PC-9 (cell line): ENCODE results near the gene CGN. TPM values are rescaled to one million over a fixed set of nuclear protein-coding genes. Genes with fewer than 3 reads are reported as not detected.

ENCODE experiments used
- BruUV-seq: library from RNA; stranded (reverse); fragments of 400-500 nt; replicated peaks from 2 replicates; lab custom pipeline; 2021; lab: Mats Ljungman, UMichigan
- CTCF ChIA-PET: fragments of 300-600 bp; sonication (Branson Sonifier 250); formaldehyde crosslinking; loops from one replicate; lab custom pipeline; 2022; ENCODE audit warnings: antibody characterized with exemption; lab: Charles Lee
- POLR2A ChIA-PET: fragments of 300-600 bp; sonication (Branson Sonifier 250); formaldehyde crosslinking; loops from one replicate; lab custom pipeline; 2022; ENCODE audit warnings: antibody characterized with exemption; ENCODE audit not compliant: unreplicated experiment; lab: Charles Lee
- DNase-seq, 2 experiments: peaks; one replicate each; pipeline versions ENCODE4 v3.0.0 to v3.0.0-alpha.2; 2015 to 2022; ENCODE audit warnings: mixed read lengths in 1 of 2
- H2AFZ ChIP-seq: fragments of 200-600 bp; sonication (generic); 2 replicates; pipeline ENCODE4 v1.8.1; 2017; ENCODE audit warnings: antibody characterized with exemption
- H3F3A ChIP-seq: fragments of 200-600 bp; sonication (generic); 2 replicates; pipeline ENCODE4 v1.8.1; 2017; ENCODE audit warnings: antibody characterized with exemption, mild to moderate bottlenecking, low read depth; ENCODE audit not compliant: insufficient read depth
- H3K27ac ChIP-seq: fragments of 200-600 bp; sonication (generic); 2 replicates; pipeline ENCODE4 v1.6.1; 2016; ENCODE audit warnings: mixed run types
- H3K27me3 ChIP-seq: fragments of 200-600 bp; sonication (generic); 2 replicates; pipeline ENCODE4 v1.6.1; 2016; ENCODE audit warnings: low read depth, mixed run types; ENCODE audit not compliant: insufficient read depth
- H3K36me3 ChIP-seq: fragments of 200-600 bp; sonication (generic); 2 replicates; pipeline ENCODE4 v1.6.1; 2016; ENCODE audit warnings: low read depth, mixed run types
- H3K4me1 ChIP-seq: fragments of 200-600 bp; sonication (generic); replicated peaks from 2 replicates; pipeline ENCODE4 v1.6.1; 2016; ENCODE audit warnings: mixed run types; ENCODE audit not compliant: insufficient read depth
- H3K4me2 ChIP-seq: fragments of 200-600 bp; sonication (generic); 2 replicates; pipeline ENCODE4 v1.6.1; 2017; ENCODE audit warnings: mixed run types
- H3K4me3 ChIP-seq: fragments of 200-600 bp; sonication (generic); 2 replicates; pipeline ENCODE4 v1.6.1; 2016; ENCODE audit warnings: mixed run types
- H3K79me2 ChIP-seq: fragments of 200-600 bp; sonication (generic); 2 replicates; pipeline ENCODE4 v1.6.1; 2017; ENCODE audit warnings: low read depth, mixed run types
- H3K9me2 ChIP-seq: fragments of 200-600 bp; sonication (generic); 2 replicates; pipeline ENCODE4 v1.8.1; 2017; ENCODE audit warnings: mild to moderate bottlenecking; ENCODE audit not compliant: insufficient read depth
- H3K9me3 ChIP-seq: fragments of 200-600 bp; sonication (generic); 2 replicates; pipeline ENCODE4 v1.8.1; 2016; ENCODE audit warnings: low read depth; ENCODE audit not compliant: insufficient read depth
- H4K20me1 ChIP-seq: fragments of 200-600 bp; sonication (generic); 2 replicates; pipeline ENCODE4 v1.8.1; 2017; ENCODE audit not compliant: insufficient read depth
- CTCF ChIP-seq: fragments of 200-600 bp; sonication (generic); conservative IDR thresholded peaks from 2 replicates; pipeline ENCODE4 v1.6.1; 2017; ENCODE audit warnings: mixed run types, antibody characterized with exemption, mild to moderate bottlenecking, moderate library complexity
- EZH2 ChIP-seq: fragments of 200-600 bp; sonication (generic); IDR thresholded peaks from 2 replicates; pipeline ENCODE4 v1.8.0; 2017; ENCODE audit warnings: antibody characterized with exemption, low read depth
- intact Hi-C: fragments of 100-400 bp; cut with micrococcal nuclease; formaldehyde crosslinking; loops from one replicate; pipeline ENCODE4 v1.10.0; 2022; ENCODE audit not compliant: unreplicated experiment
- total RNA-seq: library from RNA; stranded (reverse); gene quantifications from 2 replicates; pipeline ENCODE4 v1.2.3, GENCODE V29; 2021

Gene CGN
- total RNA-seq, 1 experiment from 2014 or later, result 30.3 TPM

DNA sequence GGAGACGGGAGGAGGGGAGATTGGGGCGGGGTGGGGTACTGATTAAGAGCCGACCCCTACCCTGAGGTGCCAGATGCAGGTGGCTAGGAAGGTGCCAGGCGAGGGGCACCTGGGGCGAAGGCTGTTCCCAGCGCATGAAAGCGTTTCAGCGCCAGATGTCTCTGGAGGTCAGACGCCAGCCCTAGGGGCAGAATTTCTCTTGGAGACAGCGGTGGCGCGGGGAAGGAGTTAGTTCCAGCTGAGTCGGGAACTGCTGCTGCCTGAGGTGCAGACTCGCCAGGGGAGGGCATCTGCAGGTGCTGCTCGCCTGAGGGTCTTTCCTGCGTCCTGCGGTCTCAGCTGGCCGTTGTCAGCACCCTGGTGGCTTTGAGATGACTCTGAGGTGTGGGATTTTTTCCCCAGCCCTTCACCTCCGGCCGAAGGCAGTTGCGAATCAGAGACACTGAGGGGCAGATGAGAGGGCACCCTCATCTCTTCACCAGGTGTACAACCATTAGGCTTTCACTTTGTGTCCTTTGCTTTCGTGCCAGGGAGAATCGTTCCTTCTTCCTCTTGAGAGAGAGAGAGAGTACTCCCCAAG lies 539 bp downstream of the CGN start:
- Histone ChIP-seq H3F3A (peaks cover 72% of the 10 kb centered on the region), H3K36me3 (no peaks in the 10 kb centered on the region), H3K9me2 (no peaks in the 10 kb centered on the region), H3K79me2 (peaks cover 37% of the 10 kb centered on the region), H3K27me3 (no peaks in the 10 kb centered on the region), H3K4me2 (peak overlapping the region; percentile 97), H3K27ac (peak overlapping the region; percentile 96), H4K20me1 (no peaks in the 10 kb centered on the region), H2AFZ (peak overlapping the region; percentile 83), H3K9me3 (no peaks in the 10 kb centered on the region), H3K4me1 (peaks cover 64% of the 10 kb centered on the region), H3K4me3 (peak overlapping the region; percentile 62)
- DNase-seq, result peak; percentile 53 to 54
- intact Hi-C loops, result loop anchor here (5.0 kb wide), 1 partner anchor 314 kb away; the partner anchor contains the start of gene PIP5K1A
- ChIA-PET POLR2A (interaction anchor here (0.6 to 1.0 kb wide), 5 partner anchors 36 to 429 kb away, joined by 3 to 12 read pairs (median 6); no protein-coding TSS in a partner anchor), CTCF (no interaction called here)
- no peak for TF ChIP-seq EZH2
- TF ChIP-seq CTCF, result no peak
- BruUV-seq, result TSS peak; percentile 18

- no TSS peak for BruUV-seq
- peaks cover 69% of the 10 kb centered on the region for H3K4me1 ChIP-seq
- no peak overlapping the region; the same call in 1 of the 2 replicates for H2AFZ ChIP-seq
- H3K4me2 ChIP-seq, result peak overlapping the region; percentile 97
- peaks cover 74% of the 10 kb centered on the region for H3F3A ChIP-seq
- peak in 1 of 2 experiments; percentile 45 for DNase-seq
- H3K9me3 ChIP-seq, result no peaks in the 10 kb centered on the region
- peak overlapping the region; percentile 96 for H3K27ac ChIP-seq
- H4K20me1 ChIP-seq, result no peaks in the 10 kb centered on the region
- H3K4me3 ChIP-seq, result peak overlapping the region; percentile 62
- CTCF ChIA-PET, result no interaction called here
- peaks cover 43% of the 10 kb centered on the region for H3K79me2 ChIP-seq
- intact Hi-C loops, result loop anchor here (5.0 kb wide), 1 partner anchor 315 kb away; the partner anchor contains the start of gene PIP5K1A
- POLR2A ChIA-PET, result interaction anchor here (0.6 kb wide), 1 partner anchor 67 kb away, joined by 3 read pairs; no protein-coding TSS in a partner anchor
- no peak for TF ChIP-seq CTCF
- TF ChIP-seq EZH2, result no peak
- H3K27me3 ChIP-seq, result no peaks in the 10 kb centered on the region
- H3K9me2 ChIP-seq, result no peaks in the 10 kb centered on the region
- H3K36me3 ChIP-seq, result no peaks in the 10 kb centered on the region
These were observed 1.1 kb downstream of the CGN start for GRCh38 chr1:151512326-151512725.

- BruUV-seq, result TSS peak; percentile 75
- no peaks in the 10 kb centered on the region for H3K9me3 ChIP-seq
- no peaks in the 10 kb centered on the region for H4K20me1 ChIP-seq
- H3K4me1 ChIP-seq, result peaks cover 69% of the 10 kb centered on the region
- H3K9me2 ChIP-seq, result no peaks in the 10 kb centered on the region
- peaks cover 75% of the 10 kb centered on the region for H3F3A ChIP-seq
- peak; percentile 89 to 91 for DNase-seq
- TF ChIP-seq EZH2 (no peak), CTCF (no peak)
- H3K27me3 ChIP-seq, result no peaks in the 10 kb centered on the region
- H3K79me2 ChIP-seq, result peaks cover 48% of the 10 kb centered on the region
- ChIA-PET CTCF (no interaction called here), POLR2A (interaction anchor here (0.5 to 1.0 kb wide), 3 partner anchors 27 to 72 kb away, joined by 3 to 7 read pairs (median 3); partner anchors contain the start of gene POGZ)
- peak overlapping the region; percentile 97 for H3K4me2 ChIP-seq
- intact Hi-C loops, result loop anchor here (1.0 to 5.0 kb wide), 5 partner anchors 18 to 316 kb away; partner anchors contain the start of gene PIP5K1A
- peak overlapping the region; percentile 32; the same call in 1 of the 2 replicates for H2AFZ ChIP-seq
- no peaks in the 10 kb centered on the region for H3K36me3 ChIP-seq
- peak overlapping the region; percentile 62 for H3K4me3 ChIP-seq
- peak overlapping the region; percentile 96 for H3K27ac ChIP-seq
These were observed 1.8 kb downstream of the CGN start for GRCh38 chr1:151512801-151513625.
